H1 (cell line): ENCODE results near the gene KCNQ1. TPM values are rescaled to one million over a fixed set of nuclear protein-coding genes. Genes with fewer than 3 reads are reported as not detected.

ENCODE experiments used
- NANOG ChIP-seq: IDR thresholded peaks from 2 replicates; pipeline ENCODE4 v1.6.1; 2011; ENCODE audit warnings: low read length, low read depth, mild to moderate bottlenecking, inconsistent platforms; ENCODE audit not compliant: insufficient read depth, poor library complexity, severe bottlenecking
- RNF2 ChIP-seq: fragments of 200-900, 300-1000 bp; sonication (generic); IDR thresholded peaks from 2 replicates; pipeline ENCODE4 v1.7.1; 2016; ENCODE audit warnings: borderline replicate concordance, low read depth, mild to moderate bottlenecking, antibody characterized with exemption, low read length; ENCODE audit not compliant: poor library complexity, severe bottlenecking; ENCODE audit errors: missing control alignments
- SIRT6 ChIP-seq: IDR thresholded peaks from one replicate; pipeline ENCODE4 v1.7.1; 2012; ENCODE audit warnings: low read length, inconsistent platforms
- polyA plus RNA-seq, 7 experiments: library from polyadenylated mRNA; depleted of rRNA in 3 of 7; stranded (reverse) in 5 of 7; unstranded in 2 of 7; fragments of >200 nt in 5 of 7; fragments of 200-250 nt in 2 of 7; gene quantifications; 1 replicate in 5 of 7; 2 replicates in 1 of 7; 4 replicates in 1 of 7; pipeline versions ENCODE4 v1.2.1 to v1.2.3, GENCODE V29; 2011 to 2013; ENCODE audit warnings: missing spikeins in 2 of 7, mixed read lengths in 2 of 7
- total RNA-seq: library from RNA; stranded (reverse); fragmentation: NEBNext Ultra II Directional; extraction: Animal tissue kit (Norgen Biotek cat#: 25700); gene quantifications from 2 replicates; pipeline ENCODE4 v1.2.1, GENCODE V29; 2021

KCNQ1 gene
- total and polyA plus RNA-seq, 2 of the 8 experiments (the other 6 are each of a cell fraction or from before 2014, with no cell fraction given): 1.9 to 2.0 TPM

DNA sequence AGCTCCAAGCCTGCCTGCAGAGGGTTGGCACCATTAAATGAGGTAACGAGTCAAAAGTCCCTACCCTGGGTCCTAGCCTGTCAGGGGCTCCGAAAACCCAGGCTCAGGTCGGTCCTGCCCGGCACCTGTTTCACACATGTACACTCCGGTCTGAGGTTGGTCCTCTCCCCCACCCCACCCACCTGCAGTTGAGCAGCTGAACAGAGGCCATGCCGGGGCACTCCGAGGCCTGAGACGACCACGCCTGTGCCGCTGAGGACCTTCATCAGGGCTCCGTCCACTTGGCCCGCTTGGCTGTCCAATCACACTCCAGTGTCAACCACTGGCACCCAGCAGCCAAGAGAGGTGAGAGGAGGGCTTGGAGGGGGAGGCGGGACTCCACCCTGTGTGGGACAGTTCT lies 42.7 kb upstream of the KCNQ1 start (continued):
- no peak for TF ChIP-seq NANOG
- no peak for TF ChIP-seq RNF2
- no peak for TF ChIP-seq SIRT6
